Stromal cell of bone marrow (primary cell): ENCODE measurements around the gene C1QTNF2.

Experiments
- DNase-seq: peaks from one replicate; pipeline ENCODE4 v3.0.0-alpha.2; 2012; ENCODE audit warnings: low read depth

C1QTNF2 gene, protein sequence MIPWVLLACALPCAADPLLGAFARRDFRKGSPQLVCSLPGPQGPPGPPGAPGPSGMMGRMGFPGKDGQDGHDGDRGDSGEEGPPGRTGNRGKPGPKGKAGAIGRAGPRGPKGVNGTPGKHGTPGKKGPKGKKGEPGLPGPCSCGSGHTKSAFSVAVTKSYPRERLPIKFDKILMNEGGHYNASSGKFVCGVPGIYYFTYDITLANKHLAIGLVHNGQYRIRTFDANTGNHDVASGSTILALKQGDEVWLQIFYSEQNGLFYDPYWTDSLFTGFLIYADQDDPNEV

DNA sequence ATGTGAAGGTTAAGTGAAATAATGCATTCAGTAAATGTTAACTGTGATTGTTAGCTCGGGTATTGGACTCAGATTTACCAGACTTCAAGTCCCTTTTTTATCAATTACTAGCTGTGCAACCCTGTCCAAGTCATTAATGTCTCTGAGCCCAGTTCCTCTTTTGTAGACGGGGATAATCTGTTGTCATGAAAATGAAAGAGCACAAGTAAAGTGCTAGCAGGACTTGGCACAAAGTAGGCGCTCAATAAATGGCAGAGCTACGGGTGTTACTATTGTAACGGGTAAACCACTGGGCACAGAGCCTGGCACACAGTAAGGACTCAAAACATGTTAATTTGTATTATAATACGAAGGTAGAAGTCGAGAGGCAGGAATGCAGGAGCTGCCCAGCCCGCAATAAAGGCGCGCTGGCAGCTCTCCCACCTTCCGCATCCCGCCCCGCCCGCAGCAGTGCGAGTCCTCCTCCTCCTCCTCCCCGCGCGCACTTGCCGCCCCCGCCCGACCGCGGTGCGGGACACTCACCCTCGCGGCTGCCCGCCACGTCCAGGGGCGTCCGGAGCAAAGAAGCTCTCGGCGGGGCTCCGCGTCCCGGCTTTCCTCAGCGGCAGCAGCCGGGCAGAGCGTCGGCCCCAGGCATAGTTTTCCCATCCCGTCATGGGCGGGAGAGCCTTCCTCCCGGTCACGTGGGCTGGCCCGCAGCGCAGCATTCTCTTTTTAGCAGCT is at the start of gene C1QTNF2:
Gene C1QTNF2 (minus strand): TSS at position 637 of the 723 bp plus-strand sequence. CDS start 15,615 bp downstream, outside the sequence.
- DNase-seq: peak; percentile 47

DNA sequence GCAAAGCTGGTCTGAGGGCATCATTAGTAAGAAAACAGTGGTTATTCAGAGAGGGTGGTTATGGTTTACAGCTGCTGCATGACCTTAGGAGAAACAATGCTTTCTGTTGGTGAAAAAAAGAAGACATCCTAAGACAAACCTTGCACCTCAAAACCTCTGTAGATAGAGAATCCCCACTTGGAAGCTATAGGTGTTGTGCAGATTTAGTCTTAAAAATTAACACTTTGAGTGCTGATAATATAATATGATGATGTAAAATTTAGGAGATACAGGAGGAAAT is 49.8 kb upstream of the C1QTNF2 start:
- DNase-seq: no peak

DNA sequence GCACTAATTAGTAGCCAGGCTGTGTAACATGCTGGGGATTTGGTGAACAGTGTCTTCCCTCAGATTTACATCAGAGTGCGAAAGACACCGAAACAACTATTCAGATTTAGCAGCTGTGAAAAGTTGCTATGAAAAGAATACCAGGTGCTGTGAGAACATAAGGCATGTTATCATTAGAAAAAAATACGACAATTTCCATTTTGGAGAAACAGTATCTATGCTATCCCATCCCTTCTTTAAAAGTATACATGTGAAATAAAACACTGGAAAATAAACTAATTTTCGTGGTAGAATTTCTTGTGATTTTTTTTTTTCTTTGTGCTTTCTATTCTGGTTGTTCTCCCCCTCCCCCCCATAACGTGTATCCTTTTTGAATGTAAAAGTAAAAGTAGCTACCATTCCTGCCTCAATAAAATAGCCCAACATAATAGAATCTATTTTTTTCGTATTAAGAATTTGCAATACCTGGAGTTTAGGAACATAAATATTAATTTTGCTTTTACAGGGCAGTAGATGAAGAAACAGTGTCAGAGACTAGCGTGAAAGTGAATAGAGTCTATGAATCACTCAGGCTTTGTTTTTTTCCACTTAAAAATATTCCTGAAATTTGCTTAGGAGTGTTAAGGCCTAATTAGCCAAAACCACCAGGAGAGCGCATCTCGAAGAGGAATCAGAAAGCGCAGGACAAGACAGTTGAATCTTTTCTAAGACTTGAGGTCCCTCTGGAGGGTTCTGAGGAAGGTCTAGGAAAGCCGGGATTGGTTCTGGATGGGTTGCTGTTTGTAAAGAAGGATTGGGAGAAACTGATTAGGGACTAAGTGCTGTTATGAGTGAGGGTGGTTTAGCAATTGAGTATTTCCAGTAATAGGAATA is 49.3 kb upstream of the C1QTNF2 start:
- DNase-seq: no peak

DNA sequence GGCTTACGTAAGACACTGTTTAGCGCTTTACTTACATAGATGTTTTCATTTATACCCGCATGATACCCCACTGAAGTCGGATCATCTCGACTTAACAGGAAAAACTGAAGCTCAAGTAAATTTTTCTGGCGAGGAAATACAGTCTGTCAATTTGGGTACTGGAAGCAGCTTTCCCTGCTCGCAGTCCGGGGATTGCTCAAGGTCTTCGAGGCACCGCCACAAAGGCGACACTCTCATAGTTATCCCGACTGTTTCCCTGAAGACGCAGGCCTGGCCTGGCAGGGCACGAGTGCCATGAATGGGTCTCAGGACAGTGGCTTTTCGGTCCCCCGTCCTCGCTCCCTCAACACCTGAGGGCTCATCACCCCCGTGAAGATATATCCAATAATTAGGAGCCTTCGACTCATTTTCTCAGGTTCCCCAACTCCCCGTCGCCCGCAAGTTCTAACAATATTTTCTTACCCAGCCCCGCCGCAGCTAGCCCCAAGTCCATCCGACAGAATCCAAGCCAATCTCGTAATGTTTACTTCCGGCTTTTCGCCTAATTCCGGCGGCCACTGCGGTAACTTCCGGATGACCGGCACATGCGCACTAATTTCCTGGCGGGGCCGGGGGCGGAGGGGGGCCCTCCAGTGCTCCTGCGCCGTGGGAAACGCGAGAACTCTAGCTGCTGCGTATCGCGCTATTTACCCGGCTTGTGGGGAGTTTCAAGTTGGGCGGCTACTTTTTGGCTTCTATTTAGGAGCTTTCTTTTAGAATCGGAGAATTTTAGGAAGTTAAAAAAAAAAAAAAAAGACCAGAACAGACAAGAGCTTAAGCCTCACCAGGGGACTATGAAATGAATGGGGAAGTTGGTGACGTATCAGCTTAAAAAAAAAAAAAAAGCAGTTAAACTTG is 48.4 kb upstream of the C1QTNF2 start, which contains the start of gene SLU7:
Gene SLU7 (minus strand): TSS at position 521 of the 897 bp plus-strand sequence. CDS start 3,787 bp downstream, outside the sequence.
- DNase-seq: peak; percentile 93

DNA sequence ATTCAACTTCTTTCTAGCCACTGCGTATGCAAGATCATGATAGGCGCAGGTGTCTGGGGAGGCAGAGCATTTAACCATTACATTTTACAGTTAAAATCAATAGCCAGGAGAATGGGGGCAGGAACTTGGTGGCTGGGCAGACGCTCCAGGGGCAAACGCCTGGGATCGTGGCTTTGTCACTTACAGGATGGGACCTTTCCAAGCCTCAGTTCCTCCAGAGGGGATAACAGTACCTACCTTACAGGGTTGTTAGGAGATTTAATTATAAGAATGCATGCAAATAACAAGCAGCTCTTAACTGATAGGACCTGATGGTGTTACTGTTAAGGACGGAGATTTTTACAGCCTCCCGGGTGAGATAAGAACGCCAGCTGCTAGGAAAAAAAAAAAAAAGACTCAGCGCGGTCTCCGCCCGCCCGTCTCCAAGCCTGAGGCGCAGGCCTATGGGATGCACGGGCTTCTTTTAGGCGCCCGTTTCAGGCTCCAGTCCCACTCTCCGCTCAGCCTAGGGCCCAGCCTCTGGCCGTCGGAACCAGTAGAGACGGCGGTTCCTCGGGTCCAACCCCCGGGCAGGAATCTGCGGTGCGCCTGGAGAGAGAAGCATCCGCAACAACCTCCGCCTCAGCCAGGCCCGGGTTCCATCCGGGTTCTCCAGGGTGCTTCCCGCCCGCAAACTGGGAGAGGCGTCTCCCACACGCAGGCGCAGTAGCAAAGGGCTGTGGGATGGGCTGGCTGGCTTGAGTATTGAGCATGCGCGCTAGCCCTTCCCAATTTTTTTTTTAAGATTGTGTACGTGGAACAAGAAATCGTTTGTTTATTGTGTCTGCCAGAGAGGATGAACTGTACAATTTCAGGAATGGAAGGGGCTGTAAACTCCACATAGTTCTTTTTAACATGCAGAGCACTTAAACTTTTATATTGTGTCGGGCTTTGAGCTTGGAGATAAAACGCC is 29.3 kb upstream of the C1QTNF2 start, which contains the start of gene FAM200C:
Gene FAM200C (minus strand): TSS at position 653 of the 952 bp plus-strand sequence. CDS start 4,564 bp downstream, outside the sequence.
- peak; percentile 84 for DNase-seq

DNA sequence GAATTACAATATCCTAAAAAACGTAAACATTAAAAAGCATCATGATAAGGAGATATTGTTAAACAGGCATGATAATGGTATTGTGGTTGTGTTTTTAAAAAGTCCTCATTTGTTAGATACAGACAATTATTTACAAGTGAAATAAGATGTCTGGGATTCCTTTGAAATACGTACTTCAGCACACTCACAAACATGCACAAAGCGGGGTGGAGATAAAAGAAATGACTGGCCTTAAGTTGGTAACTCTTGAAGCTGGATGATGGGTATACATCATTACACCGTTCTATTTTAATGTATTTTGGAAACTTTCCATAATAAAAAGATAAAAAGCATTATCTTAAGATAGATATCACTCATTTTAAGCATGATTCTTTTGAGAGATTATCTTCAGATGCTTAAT is 28.4 kb upstream of the C1QTNF2 start:
- DNase-seq: no peak

DNA sequence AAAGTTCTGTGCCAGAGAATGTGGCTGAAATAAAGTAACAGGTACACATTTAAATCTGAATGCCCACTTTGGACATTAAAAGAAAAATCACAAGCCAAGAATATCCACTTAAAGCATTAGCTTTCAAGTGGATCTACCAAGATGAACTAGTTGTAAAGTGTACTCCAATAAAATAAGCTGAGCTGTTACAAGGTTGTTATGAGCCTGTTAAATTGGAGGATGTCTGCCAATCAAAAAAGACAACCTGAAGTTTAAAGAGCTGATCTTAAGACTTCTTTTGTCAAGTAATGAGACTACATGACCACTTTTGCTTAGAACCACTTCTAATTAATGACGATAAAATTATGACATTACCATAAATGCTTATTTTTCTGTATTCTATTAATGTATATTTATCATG is 27.1 kb upstream of the C1QTNF2 start:
- DNase-seq: no peak

DNA sequence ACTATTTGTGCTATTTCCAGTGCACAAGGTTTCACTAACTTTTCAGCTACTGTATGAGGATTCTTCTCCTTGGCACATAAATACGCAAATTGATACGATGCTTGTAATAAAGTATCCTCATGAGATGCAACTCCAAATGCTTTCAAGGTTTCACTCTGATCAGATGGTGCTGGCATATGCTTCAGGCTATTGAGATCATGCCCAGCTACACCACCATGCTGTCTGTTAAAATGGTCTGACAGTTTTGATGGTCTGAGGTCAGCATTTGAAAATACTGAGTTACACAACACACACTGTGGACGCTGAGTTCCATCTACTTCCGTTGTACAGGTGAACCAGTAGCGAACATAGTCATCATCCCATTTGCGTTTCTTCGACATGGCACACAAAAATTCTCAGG is 24.7 kb upstream of the C1QTNF2 start:
- no peak for DNase-seq

DNA sequence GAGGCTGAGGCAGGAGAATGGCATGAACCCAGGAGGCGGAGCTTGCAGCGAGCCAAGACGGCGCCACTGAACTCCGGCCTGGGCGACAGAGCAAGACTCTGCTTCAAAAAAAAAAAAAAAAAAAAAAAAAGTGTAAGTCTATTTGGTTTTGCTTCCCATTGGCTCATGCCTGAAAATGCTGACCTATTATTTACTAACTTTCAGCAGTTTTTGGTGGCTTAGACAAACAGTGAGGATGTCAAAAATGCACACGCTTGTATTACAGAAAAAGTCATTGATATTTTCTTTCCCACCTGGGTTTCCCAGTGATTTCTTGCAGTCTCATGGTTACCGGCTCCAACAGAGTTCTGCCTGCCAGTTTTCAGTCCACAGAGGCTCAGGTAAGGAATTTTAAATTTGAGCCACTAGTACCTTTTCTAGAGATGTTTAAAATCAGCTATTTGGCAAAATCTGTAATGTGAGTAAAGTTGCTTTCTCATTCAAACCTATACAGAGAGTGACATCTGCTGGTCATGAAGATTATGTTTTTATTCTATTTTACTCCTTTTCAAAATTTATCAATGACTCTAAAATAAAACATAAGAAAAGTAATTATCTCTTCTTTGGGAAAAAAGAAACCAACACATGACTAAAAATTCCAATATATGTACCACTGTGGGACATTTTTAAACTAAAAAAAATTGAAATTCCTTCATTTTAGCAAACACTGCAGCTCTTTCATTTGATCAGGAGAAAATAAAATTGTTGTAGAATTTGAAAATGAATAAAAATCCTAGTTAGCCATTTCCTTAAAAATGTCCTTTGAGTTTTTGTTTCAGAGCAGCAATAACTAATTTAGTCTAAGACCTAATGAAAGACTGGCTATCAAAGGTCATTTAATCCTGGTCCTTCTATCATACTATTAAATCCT is 20.6 kb upstream of the C1QTNF2 start:
- DNase-seq: peak; percentile 18

DNA sequence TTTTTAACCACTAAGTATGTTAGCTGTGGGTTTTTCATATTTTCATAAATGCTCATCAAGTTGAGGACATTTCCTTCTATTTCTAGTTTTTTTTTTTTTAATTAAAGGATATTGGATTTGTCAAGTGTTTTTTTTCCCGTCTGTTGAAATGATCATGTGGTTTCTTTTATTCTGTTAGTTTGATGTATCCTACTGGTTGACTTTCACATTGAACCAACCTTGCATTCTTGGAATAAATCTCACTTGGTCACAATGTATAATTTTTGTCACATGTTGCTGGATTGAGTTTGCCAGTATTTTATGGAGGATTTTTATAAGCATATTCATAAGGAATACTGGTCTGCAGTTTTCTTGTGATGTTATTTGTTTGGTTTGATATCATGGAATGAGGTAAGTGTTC is 17.0 kb upstream of the C1QTNF2 start:
- no peak for DNase-seq

DNA sequence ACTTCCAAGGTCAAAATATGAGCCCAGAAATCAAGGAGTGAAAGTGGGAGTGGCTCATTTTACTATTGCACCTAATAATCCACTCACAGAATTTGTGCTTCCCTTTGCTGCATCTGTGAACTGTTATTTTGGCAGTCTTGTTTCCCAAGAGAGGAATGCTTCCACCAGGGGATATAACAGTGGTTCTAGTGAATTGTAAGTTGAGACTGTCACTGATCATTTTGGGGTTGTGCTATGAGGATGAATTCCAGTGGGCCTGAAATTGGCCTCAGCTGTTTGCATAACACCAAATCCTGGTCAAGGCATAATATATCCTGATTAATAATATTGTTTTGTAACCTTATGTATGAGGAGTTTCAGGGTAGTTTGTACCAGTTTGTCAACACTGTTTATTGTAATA is 15.1 kb upstream of the C1QTNF2 start:
- no peak for DNase-seq

DNA sequence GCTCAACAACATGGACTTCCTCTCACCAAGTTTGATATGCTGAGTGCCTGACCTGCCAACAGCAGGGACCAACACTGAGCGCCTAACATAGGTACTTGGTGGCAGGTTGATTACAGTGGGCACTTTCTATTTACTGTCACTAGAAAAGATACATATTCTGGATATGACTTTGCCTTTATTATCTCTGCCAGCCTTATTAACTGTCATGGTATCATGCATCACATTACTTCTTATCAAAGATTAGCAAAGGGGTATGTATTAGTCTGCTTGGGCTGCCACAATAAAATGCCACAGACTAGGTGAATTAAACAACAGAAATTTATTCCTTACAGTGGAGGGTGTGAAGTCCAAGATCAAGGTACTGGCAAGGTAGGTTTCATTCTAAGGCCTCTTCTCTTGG is 14.3 kb upstream of the C1QTNF2 start:
- DNase-seq: no peak

DNA sequence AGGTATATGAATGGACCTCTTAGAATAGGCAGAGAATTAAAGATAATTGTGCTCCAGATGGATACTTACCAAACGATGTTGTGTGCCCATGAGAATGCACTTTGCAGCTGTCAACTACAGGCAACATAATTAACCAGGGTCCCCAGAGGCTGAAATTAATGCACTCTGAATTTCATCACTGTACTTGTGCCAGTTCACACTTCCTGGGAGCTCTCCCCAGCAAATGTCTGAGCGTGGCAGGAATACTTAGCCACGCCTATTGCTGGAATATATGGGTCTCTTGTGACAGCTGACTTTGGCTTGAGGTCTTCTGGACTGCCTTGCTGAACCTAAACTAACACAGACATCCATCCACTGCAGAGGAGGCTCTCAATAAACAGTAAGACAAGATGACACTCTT is 11.9 kb upstream of the C1QTNF2 start:
- no peak for DNase-seq

DNA sequence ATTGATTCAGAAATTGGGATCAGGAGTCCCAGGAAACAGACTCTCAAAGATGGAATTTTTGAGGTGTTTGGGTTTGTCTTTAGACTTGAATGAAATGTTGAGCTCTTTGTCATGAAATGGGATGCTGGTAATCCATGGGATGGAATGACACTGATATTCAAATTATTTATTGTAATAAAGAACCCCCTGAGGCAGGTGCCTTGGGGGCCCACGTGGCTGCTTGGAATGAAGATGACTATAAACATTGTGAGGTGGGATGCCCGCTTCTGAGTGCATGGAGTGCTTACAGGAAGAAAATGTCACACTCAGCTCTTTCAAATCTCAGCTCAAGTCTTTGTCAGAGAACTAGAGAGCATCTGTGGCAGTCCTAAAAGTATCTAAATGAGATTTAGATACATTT is 9.6 kb upstream of the C1QTNF2 start:
- no peak for DNase-seq

DNA sequence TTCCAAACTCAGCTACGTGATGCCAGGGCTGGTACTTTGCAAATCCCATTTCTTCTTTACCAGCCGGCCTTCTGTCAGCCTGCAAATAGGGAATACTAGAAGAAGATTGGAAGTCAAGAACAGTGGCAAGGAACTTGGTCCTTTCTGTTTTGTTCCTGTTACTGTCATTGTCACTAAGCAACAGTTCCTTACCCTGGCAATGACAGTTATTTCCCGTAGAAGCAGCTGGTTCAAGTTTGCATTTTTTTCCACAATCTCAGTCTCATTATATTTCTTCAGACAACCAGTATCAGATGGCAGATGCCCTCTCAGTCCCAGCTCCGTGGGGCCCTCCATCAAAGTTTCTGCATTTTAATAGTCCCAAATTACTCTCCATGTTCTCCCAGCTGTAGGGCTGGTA is 9.1 kb upstream of the C1QTNF2 start:
- no peak for DNase-seq

DNA sequence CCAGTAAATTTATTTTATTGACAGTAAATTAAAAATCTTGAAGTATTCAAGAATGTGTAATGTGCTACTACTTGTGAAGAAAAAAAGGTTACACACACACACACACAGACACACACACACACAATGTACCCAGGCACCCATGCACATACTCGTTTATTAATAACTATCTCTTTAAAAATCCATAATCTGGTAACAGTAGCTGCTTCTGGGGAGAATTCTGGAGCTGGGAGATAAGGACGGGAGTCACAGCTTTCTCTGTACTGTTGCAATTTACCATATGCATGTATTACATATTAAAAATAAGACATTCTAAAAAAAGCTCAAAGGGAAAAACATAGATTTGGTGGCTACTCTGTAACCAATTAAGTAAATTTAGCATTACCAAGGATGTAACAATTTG is 7.9 kb upstream of the C1QTNF2 start:
- no peak for DNase-seq

DNA sequence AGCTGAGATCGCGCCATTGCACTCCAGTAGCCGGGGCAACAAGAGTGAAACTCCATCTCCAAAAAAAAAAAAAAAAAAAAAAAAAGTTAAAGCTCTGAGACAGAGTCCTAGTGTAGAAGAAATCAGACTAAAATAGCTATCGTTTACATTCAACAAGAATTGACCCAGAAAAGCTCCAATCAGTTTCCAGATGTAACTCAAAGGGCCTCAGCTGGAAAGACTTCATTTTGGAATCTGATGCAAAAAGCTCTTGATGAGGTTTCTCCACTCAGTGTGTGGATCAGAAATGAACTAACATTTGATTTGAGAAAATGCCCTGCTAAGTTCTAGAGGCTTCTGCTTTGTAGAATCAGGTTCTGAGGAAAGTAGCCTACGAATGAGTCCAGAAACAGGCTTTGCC is 7.2 kb upstream of the C1QTNF2 start:
- DNase-seq: no peak

DNA sequence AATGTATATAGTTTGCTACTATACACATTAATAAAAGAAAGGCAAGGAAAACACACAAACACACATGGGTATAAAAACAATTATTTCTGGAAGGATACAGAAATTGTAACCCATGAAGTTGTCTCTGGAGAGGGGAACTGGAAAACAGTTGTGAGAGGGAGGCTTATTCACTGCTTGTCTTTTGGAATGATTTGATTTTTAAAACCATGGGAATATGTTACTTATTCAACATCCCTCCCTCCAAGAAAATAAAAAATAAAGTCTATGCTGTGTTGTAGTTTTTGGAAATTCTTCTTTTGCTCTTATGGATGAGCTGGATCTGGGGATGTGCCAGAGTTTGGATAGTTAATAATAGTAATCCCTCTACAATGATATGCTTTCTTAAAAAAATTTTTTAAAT is 6.0 kb upstream of the C1QTNF2 start:
- no peak for DNase-seq

DNA sequence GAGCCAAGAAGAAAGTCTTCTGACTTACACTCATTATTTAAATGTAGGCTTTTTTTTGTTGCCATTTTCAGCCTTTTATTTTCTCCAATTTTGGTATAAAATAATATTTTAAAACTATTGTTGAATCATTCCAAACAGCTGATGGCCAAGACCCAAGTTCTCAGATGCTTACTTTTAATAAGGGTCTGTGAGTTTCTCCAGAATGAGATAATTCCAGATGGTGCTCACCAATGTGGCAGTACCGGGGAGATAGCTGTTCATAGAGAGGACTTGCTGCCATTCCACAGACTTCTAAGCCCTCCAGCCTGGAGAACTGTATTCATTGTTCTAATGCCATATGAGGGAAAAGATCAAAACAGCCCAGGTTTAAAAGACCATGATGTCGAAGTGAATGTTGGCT is 5.3 kb upstream of the C1QTNF2 start:
- DNase-seq: no peak
